MM.1S (cell line): Measurements from ENCODE around the gene DIMT1.

Source experiments
- EZH2phosphoT487 ChIP-seq: fragments of 300-600 bp; sonication (generic); IDR thresholded peaks from 2 replicates; pipeline ENCODE4 v1.6.1; 2018; ENCODE audit warnings: antibody characterized with exemption, low read length
- TF ChIP-seq, protein P1 (sequence below): fragments of 300-600 bp; sonication (generic); IDR thresholded peaks from 2 replicates; pipeline ENCODE4 v1.5.1; 2016; ENCODE audit warnings: antibody characterized with exemption, low read length, mixed read lengths

DNA sequence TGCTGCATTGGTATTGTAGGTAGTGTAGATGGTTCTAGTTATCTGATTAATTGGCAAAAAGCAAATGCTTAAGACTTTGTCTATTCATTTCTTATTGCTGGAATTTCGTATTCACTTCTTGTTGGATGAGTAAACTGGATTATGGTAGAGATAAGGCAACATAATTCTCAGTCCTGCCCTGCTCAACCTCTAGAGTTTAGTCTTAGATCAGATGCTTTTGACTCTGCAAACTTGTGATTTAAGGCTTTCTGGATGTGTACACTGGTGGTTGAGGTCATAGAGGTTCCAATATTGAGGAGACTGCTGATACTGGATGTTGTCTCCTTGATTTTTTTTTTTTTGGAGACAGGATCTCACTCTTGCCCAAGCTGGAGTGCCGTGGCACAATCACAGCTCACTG is 62.7 kb downstream of the DIMT1 start:
- TF ChIP-seq, protein P1, sequence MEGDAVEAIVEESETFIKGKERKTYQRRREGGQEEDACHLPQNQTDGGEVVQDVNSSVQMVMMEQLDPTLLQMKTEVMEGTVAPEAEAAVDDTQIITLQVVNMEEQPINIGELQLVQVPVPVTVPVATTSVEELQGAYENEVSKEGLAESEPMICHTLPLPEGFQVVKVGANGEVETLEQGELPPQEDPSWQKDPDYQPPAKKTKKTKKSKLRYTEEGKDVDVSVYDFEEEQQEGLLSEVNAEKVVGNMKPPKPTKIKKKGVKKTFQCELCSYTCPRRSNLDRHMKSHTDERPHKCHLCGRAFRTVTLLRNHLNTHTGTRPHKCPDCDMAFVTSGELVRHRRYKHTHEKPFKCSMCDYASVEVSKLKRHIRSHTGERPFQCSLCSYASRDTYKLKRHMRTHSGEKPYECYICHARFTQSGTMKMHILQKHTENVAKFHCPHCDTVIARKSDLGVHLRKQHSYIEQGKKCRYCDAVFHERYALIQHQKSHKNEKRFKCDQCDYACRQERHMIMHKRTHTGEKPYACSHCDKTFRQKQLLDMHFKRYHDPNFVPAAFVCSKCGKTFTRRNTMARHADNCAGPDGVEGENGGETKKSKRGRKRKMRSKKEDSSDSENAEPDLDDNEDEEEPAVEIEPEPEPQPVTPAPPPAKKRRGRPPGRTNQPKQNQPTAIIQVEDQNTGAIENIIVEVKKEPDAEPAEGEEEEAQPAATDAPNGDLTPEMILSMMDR, result no peak
- no peak for TF ChIP-seq EZH2phosphoT487
